K562 (cell line): ENCODE results near the gene CRADD. TPM values are rescaled to one million over a fixed set of nuclear protein-coding genes. Genes with fewer than 3 reads are reported as not detected.

Source experiments
- ATAC-seq: fragments of 200-7000 bp; cut with Tn5 transposase; 3 replicates; pipeline ENCODE4 v1.9.1; 2020; ENCODE audit warnings: moderate library complexity
- BruUV-seq: library from RNA; stranded (reverse); fragments of 400-500 nt; replicated peaks from 2 replicates; lab custom pipeline; 2021; lab: Mats Ljungman, UMichigan
- CTCF ChIA-PET: fragments of 300-600 bp; formaldehyde crosslinking; extraction: SDS; loops from one replicate; lab custom pipeline; 2021; ENCODE audit warnings: low intra/inter-chr PET ratio; lab: Yijun Ruan, JAX
- POLR2A ChIA-PET: fragments of 300-600, 350-650 bp; sonication (Branson Sonifier 250); formaldehyde crosslinking; extraction: SDS; loops from one replicate; lab custom pipeline; 2021; ENCODE audit warnings: antibody characterized with exemption, inconsistent platforms; lab: Yijun Ruan, JAX
- DNase-seq, 4 experiments: peaks; one replicate each; pipeline versions ENCODE4 v3.0.0 to v3.0.0-alpha.2; 2011 to 2018; ENCODE audit warnings: low spot score in 3 of 4, mixed read lengths in 3 of 4; ENCODE audit errors: extremely low read depth in 1 of 4
- FAIRE-seq: peaks from 2 replicates; lab custom pipeline; 2011; peaks lifted over from hg19 to GRCh38; lab: Jason Lieb, UNC
- H2AFZ ChIP-seq: 2 replicates; pipeline ENCODE4 v1.6.0; 2011; ENCODE audit warnings: low read depth, low read length, control low read depth, inconsistent platforms
- H3K27ac ChIP-seq: fragments of 200-600 bp; 3 replicates; pipeline ENCODE4 v1.8.0; 2011; ENCODE audit warnings: low read depth, mild to moderate bottlenecking, control low read depth, inconsistent platforms, low read length, moderate library complexity, mixed read lengths; ENCODE audit errors: extremely low read depth
- H3K27me3 ChIP-seq, 2 experiments: fragments of 300-600 bp in 1 of 2; 2 replicates in 1 of 2; 3 replicates in 1 of 2; pipeline versions ENCODE4 v1.6.0 to v1.8.0; 2011; ENCODE audit warnings: inconsistent platforms in 2 of 2, low read length in 2 of 2, mild to moderate bottlenecking in 1 of 2, mixed read lengths in 1 of 2, moderate library complexity in 1 of 2; ENCODE audit not compliant: control insufficient read depth in 2 of 2, insufficient read depth in 2 of 2
- H3K36me3 ChIP-seq: fragments of 300-600 bp; 3 replicates; pipeline ENCODE4 v1.8.0; 2011; ENCODE audit warnings: mild to moderate bottlenecking, low read length, inconsistent platforms; ENCODE audit not compliant: control insufficient read depth, insufficient read depth
- H3K4me1 ChIP-seq, 2 experiments: fragments of 200-600 bp in 1 of 2; replicated peaks in 1 of 2; 2 replicates in 1 of 2; 3 replicates in 1 of 2; pipeline versions ENCODE4 v1.5.1 to v1.8.0; 2011; ENCODE audit warnings: inconsistent platforms in 2 of 2, low read length in 2 of 2, mild to moderate bottlenecking in 1 of 2, mixed read lengths in 1 of 2, moderate library complexity in 1 of 2; ENCODE audit not compliant: control insufficient read depth in 2 of 2, insufficient read depth in 2 of 2
- H3K4me2 ChIP-seq: 2 replicates; pipeline ENCODE4 v1.6.1; 2011; ENCODE audit warnings: low read length, control low read depth, inconsistent platforms, mixed read lengths; ENCODE audit not compliant: insufficient read depth
- H3K4me3 ChIP-seq: fragments of 200-600 bp; sonication (generic), shearing (Covaris generic); 2 replicates; pipeline ENCODE4 v1.5.1; 2016; ENCODE audit warnings: control low read depth, inconsistent platforms
- H3K79me2 ChIP-seq: fragments of 200-600 bp; 3 replicates; pipeline ENCODE4 v1.8.0; 2011; ENCODE audit warnings: low read length, inconsistent platforms; ENCODE audit not compliant: control insufficient read depth, insufficient read depth
- H3K9ac ChIP-seq, 2 experiments: 2 replicates each; pipeline versions ENCODE4 v1.6.0 to v1.6.1; 2011; ENCODE audit warnings: low read depth in 2 of 2, low read length in 2 of 2, control low read depth in 1 of 2, inconsistent platforms in 1 of 2, mild to moderate bottlenecking in 1 of 2, mixed read lengths in 1 of 2; ENCODE audit not compliant: insufficient read depth in 1 of 2
- H3K9me1 ChIP-seq: one replicate; pipeline ENCODE4 v1.6.0; 2011; ENCODE audit warnings: inconsistent platforms, mild to moderate bottlenecking, low read length, moderate library complexity; ENCODE audit not compliant: control insufficient read depth, insufficient read depth
- H3K9me3 ChIP-seq: replicated peaks from 2 replicates; pipeline ENCODE4 v1.5.1; 2011; ENCODE audit warnings: low read depth, low read length, inconsistent platforms; ENCODE audit not compliant: control insufficient read depth, insufficient read depth
- H4K20me1 ChIP-seq: replicated peaks from 2 replicates; pipeline ENCODE4 v1.6.1; 2011; ENCODE audit warnings: low read length, inconsistent platforms, mixed read lengths; ENCODE audit not compliant: control insufficient read depth, insufficient read depth
- BRF2 ChIP-seq: IDR thresholded peaks from 3 replicates; pipeline ENCODE4 v1.6.1; 2011; ENCODE audit warnings: borderline replicate concordance, mild to moderate bottlenecking; ENCODE audit not compliant: insufficient read length, insufficient read depth
- ESRRA ChIP-seq: fragments of 450-650 bp; IDR thresholded peaks from 2 replicates; pipeline ENCODE4 v1.6.1; 2014; ENCODE audit warnings: low read depth, mild to moderate bottlenecking, moderate library complexity, borderline replicate concordance
- HMBOX1 ChIP-seq: sonication (generic); IDR thresholded peaks from 2 replicates; pipeline ENCODE4 v1.6.1; 2016
- HMG20B ChIP-seq: fragments of 250-450 bp; sonication (Bioruptor Pico); IDR thresholded peaks from 2 replicates; pipeline ENCODE4 v1.5.0; 2021; ENCODE audit warnings: mild to moderate bottlenecking
- MGA ChIP-seq: fragments of 450-650 bp; IDR thresholded peaks from 2 replicates; pipeline ENCODE4 v1.6.1; 2016; ENCODE audit warnings: mild to moderate bottlenecking, moderate library complexity
- RAD21 ChIP-seq, 2 experiments: fragments of 250-450 bp in 1 of 2; fragments of 450-650 bp in 1 of 2; sonication (Bioruptor Pico) in 1 of 2; formaldehyde crosslinking in 1 of 2; IDR thresholded peaks in 1 of 2; conservative IDR thresholded peaks in 1 of 2; 2 replicates each; pipeline versions ENCODE4 v1.4.0 to v1.8.0; 2020 to 2022; ENCODE audit warnings: mild to moderate bottlenecking in 2 of 2, moderate library complexity in 1 of 2
- SMARCA4 ChIP-seq: fragments of 450-650 bp; IDR thresholded peaks from 2 replicates; pipeline ENCODE4 v1.6.1; 2016
- ZNF584 ChIP-seq: fragments of 200-800 bp; sonication (Bioruptor generic); IDR thresholded peaks from 2 replicates; pipeline ENCODE4 v1.6.1; 2016; ENCODE audit warnings: low read depth, mild to moderate bottlenecking, missing genetic modification characterization, missing compliant biosample characterization
- ZNF696 ChIP-seq: fragments of 250-450 bp; sonication (Bioruptor Pico); conservative IDR thresholded peaks from 2 replicates; pipeline ENCODE4 v1.4.0; 2020; ENCODE audit warnings: mild to moderate bottlenecking, moderate library complexity
- WGBS: fragments of 100-300 bp; shearing (Covaris generic); methylation state at CpG from one replicate; pipeline ENCODE4 v1.1.6; 2016; ENCODE audit warnings: low coverage, mixed read lengths; ENCODE audit not compliant: insufficient coverage; ENCODE audit errors: missing lambda C conversion rate; 5-methylcytosine and 5-hydroxymethylcytosine counted together
- in situ Hi-C: fragments of 300-500 bp; cut with MboI; formaldehyde crosslinking; loops from 4 replicates; pipeline ENCODE4 v1.15.0; 2018; ENCODE audit warnings: inconsistent platforms, mixed read lengths
- intact Hi-C: fragments of 100-400 bp; cut with micrococcal nuclease; formaldehyde crosslinking; loops from 2 replicates; pipeline ENCODE4 v1.14.2; 2022
- polyA plus RNA-seq, 8 experiments: library from polyadenylated mRNA; depleted of rRNA in 4 of 8; stranded (reverse) in 5 of 8; unstranded in 3 of 8; fragments of >200 nt; fragmentation: Nextera tagmentation in 2 of 8; fragmentation: Illumina TruSeq in 1 of 8; extraction: Ambion mirVana in 2 of 8; extraction: Trizol in 1 of 8; gene quantifications; 2 replicates each; pipeline versions ENCODE4 v1.2.1 to v1.2.3, GENCODE V29; 2011 to 2014; ENCODE audit warnings: inconsistent platforms in 1 of 8, missing spikeins in 1 of 8
- total RNA-seq, 7 experiments: library from RNA; depleted of rRNA in 6 of 7; stranded (reverse); fragments of >200 nt in 6 of 7; fragmentation: Illumina TruSeq in 2 of 7; extraction: Trizol in 2 of 7; gene quantifications; 2 replicates each; pipeline versions ENCODE4 v1.2.1 to v1.2.3, GENCODE V29; 2011 to 2021; ENCODE audit warnings: low replicate concordance in 1 of 7

CRADD gene
- total and polyA plus RNA-seq, 9 of the 15 experiments (the other 6 are each of a cell fraction or from before 2014, with no cell fraction given) = 20.5 to 41.1 (median 25.9) TPM

GRCh38 chr12:93673084-93673483 is 4.1 kb upstream of the CRADD start:
- no peak for FAIRE-seq
- in situ Hi-C loops = no loop called here
- TF ChIP-seq HMBOX1 = peak; percentile 79
- peak; percentile 72 for TF ChIP-seq ESRRA
- TF ChIP-seq BRF2 = no peak
- TF ChIP-seq RAD21 (CRISPR knock-in tag; conservative IDR thresholded peaks at IDR 0.05 in 1 of 2, IDR thresholded peaks at IDR 0.05 in 1 of 2) = no peak
- no peak for TF ChIP-seq ZNF584
- TF ChIP-seq MGA = peak; percentile 29; the same call in 1 of the 2 replicates
- TF ChIP-seq SMARCA4 = 0 out of 2 replicates have a peak, but pooled peaks have one; percentile 10
- no peak for TF ChIP-seq HMG20B (CRISPR knock-in tag)
- no peak for TF ChIP-seq ZNF696

More at GRCh38 chr12:93673084-93673483, 4.1 kb upstream of the CRADD start:
- Histone ChIP-seq H3K4me2 (no peak overlapping the region), H4K20me1 (no peaks in the 10 kb centered on the region), H3K9me1 (no peaks in the 10 kb centered on the region), H3K9ac (no peak overlapping the region), H3K4me3 (no peak overlapping the region), H3K36me3 (no peaks in the 10 kb centered on the region), H3K9me3 (peaks cover 9% of the 10 kb centered on the region), H3K27ac (no peak overlapping the region), H3K27me3 (no peaks in the 10 kb centered on the region), H2AFZ (peak overlapping the region; percentile 21), H3K4me1 (peaks cover 4 to 12% of the 10 kb centered on the region in 2 experiments; a peak in 3 of 5 replicates), H3K79me2 (peaks cover 8% of the 10 kb centered on the region)
- DNase-seq (no peak), ATAC-seq (no peak)
- CTCF ChIA-PET = no interaction called here
- 0% methylated on average over 1 of the region's 1 CpG for WGBS
- BruUV-seq = no TSS peak
- intact Hi-C loops = no loop called here
- POLR2A ChIA-PET = no interaction called here
